Dermis lymphatic vessel endothelial cell (primary cell): ENCODE measurements around the gene MANF. TPM values are rescaled to one million over a fixed set of nuclear protein-coding genes. Genes with fewer than 3 reads are reported as not detected.

Experiments used
- total RNA-seq: library from RNA; depleted of rRNA; stranded (reverse); fragments of >200 nt; gene quantifications from 2 replicates; pipeline ENCODE4 v1.2.1, GENCODE V29; 2014

MANF gene
- total RNA-seq = 128 and 139 TPM in 2 replicates

GRCh38 chr3:51384726-51385473 lies at the start of gene MANF:
TSS of gene MANF (plus strand) at chr3:51385291. CDS start at chr3:51385343, 52 bp downstream.

GRCh38 chr3:51391075-51391565 lies 6.0 kb downstream of the MANF start, which contains the start of gene RBM15B:
TSS of gene RBM15B (plus strand) at chr3:51391285. CDS start at chr3:51391400, 115 bp downstream.

Other genes with a start within 250 kb of the MANF start
- gene RBM15B, start 6.0 kb downstream of the MANF start, total RNA-seq = 31.2 and 37.1 TPM in 2 replicates
- gene DCAF1, start 114.7 kb downstream of the MANF start, total RNA-seq = 14.2 and 15.0 TPM in 2 replicates
- 13.9 and 14.0 TPM in 2 replicates for gene RAD54L2, start 153.4 kb downstream of the MANF start, total RNA-seq